HepG2 (cell line): ENCODE results near the gene ACBD5. TPM values are rescaled to one million over a fixed set of nuclear protein-coding genes. Genes with fewer than 3 reads are reported as not detected.

ENCODE experiments used
- ATAC-seq: fragments of 200-7000 bp; cut with Tn5 transposase; 3 replicates; pipeline ENCODE4 v1.9.1; 2020; ENCODE audit warnings: mild to moderate bottlenecking, moderate library complexity
- BruUV-seq: library from RNA; stranded (reverse); fragments of 400-500 nt; replicated peaks from 2 replicates; lab custom pipeline; 2021; lab: Mats Ljungman, UMichigan
- CTCF ChIA-PET: fragments of 300-600 bp; formaldehyde crosslinking; extraction: SDS; loops from one replicate; lab custom pipeline; 2021; ENCODE audit warnings: low total read pairs, inconsistent platforms, low intra/inter-chr PET ratio; lab: Yijun Ruan, JAX
- POLR2A ChIA-PET: fragments of 350-600 bp; sonication (Branson Sonifier 250); formaldehyde crosslinking; loops from one replicate; lab custom pipeline; 2020; ENCODE audit warnings: antibody characterized with exemption, inconsistent platforms; lab: Yijun Ruan, JAX
- DNase-seq: peaks from one replicate; pipeline ENCODE4 v3.0.0-alpha.2; 2015; ENCODE audit warnings: low spot score
- FAIRE-seq: peaks from 3 replicates; lab custom pipeline; 2011; peaks lifted over from hg19 to GRCh38; lab: Jason Lieb, UNC
- H2AFZ ChIP-seq: one replicate; pipeline ENCODE4 v1.6.1; 2011; ENCODE audit warnings: low read length, inconsistent platforms
- H3K27ac ChIP-seq: fragments of 300-600 bp; 3 replicates; pipeline ENCODE4 v1.8.0; 2011; ENCODE audit warnings: mixed run types, mild to moderate bottlenecking, mixed read lengths, low read length, inconsistent platforms; ENCODE audit not compliant: insufficient read depth; ENCODE audit errors: extremely low read length
- H3K27me3 ChIP-seq, 2 experiments: fragments of 200-600 bp in 1 of 2; 2 replicates in 1 of 2; 3 replicates in 1 of 2; pipeline versions ENCODE4 v1.6.0 to v1.8.0; 2011; ENCODE audit warnings: low read length in 2 of 2, mild to moderate bottlenecking in 2 of 2, moderate library complexity in 2 of 2, inconsistent platforms in 1 of 2; ENCODE audit not compliant: insufficient read depth in 2 of 2, control insufficient read depth in 1 of 2
- H3K36me3 ChIP-seq, 2 experiments: fragments of 200-600 bp in 1 of 2; replicated peaks in 1 of 2; 2 replicates in 1 of 2; 3 replicates in 1 of 2; pipeline versions ENCODE4 v1.5.1 to v1.8.0; 2011; ENCODE audit warnings: low read length in 2 of 2, inconsistent platforms in 1 of 2; ENCODE audit not compliant: insufficient read depth in 2 of 2, control insufficient read depth in 1 of 2
- H3K4me1 ChIP-seq: 2 replicates; pipeline ENCODE4 v1.5.1; 2012; ENCODE audit warnings: low read length, inconsistent platforms; ENCODE audit not compliant: insufficient read depth
- H3K4me2 ChIP-seq: 2 replicates; pipeline ENCODE4 v1.6.0; 2011; ENCODE audit warnings: low read depth, low read length, inconsistent platforms
- H3K4me3 ChIP-seq, 3 experiments: fragments of 200-600 bp in 1 of 3; sonication (generic), shearing (Covaris generic) in 1 of 3; replicated peaks in 1 of 3; 2 replicates each; pipeline ENCODE4 v1.5.1; 2011 to 2016; ENCODE audit warnings: low read length in 3 of 3, inconsistent platforms in 2 of 3, low read depth in 2 of 3, mild to moderate bottlenecking in 2 of 3, control low read depth in 1 of 3, mixed read lengths in 1 of 3; ENCODE audit not compliant: insufficient read depth in 1 of 3
- H3K79me2 ChIP-seq: one replicate; pipeline ENCODE4 v1.6.1; 2011; ENCODE audit warnings: low read length, inconsistent platforms; ENCODE audit not compliant: insufficient read depth
- H3K9ac ChIP-seq: 2 replicates; pipeline ENCODE4 v1.6.0; 2011; ENCODE audit warnings: mild to moderate bottlenecking, low read depth, low read length, inconsistent platforms; ENCODE audit not compliant: insufficient read depth
- H3K9me3 ChIP-seq: 2 replicates; pipeline ENCODE4 v1.5.1; 2012; ENCODE audit warnings: mild to moderate bottlenecking, low read length
- H4K20me1 ChIP-seq: 2 replicates; pipeline ENCODE4 v1.6.0; 2011; ENCODE audit warnings: inconsistent platforms, mild to moderate bottlenecking, low read length, moderate library complexity; ENCODE audit not compliant: insufficient read depth
- JUND ChIP-seq: sonication (generic); formaldehyde crosslinking; IDR thresholded peaks from 2 replicates; pipeline ENCODE4 v1.8.0; 2022; ENCODE audit warnings: mild to moderate bottlenecking, missing genetic modification reagents
- ZGPAT ChIP-seq: IDR thresholded peaks from 2 replicates; pipeline ENCODE4 v1.6.1; 2016; ENCODE audit warnings: mild to moderate bottlenecking
- ZNF20 ChIP-seq: sonication (generic); formaldehyde crosslinking; IDR thresholded peaks from 2 replicates; pipeline ENCODE4 v1.4.0; 2020; ENCODE audit warnings: mild to moderate bottlenecking, moderate library complexity, missing genetic modification reagents
- ZNF331 ChIP-seq: sonication (generic); formaldehyde crosslinking; IDR thresholded peaks from 2 replicates; pipeline ENCODE4 v1.4.0; 2020; ENCODE audit warnings: missing genetic modification reagents
- ZNF382 ChIP-seq: sonication (generic); formaldehyde crosslinking; IDR thresholded peaks from 2 replicates; pipeline ENCODE4 v1.5.0; 2020; ENCODE audit warnings: missing genetic modification reagents, mild to moderate bottlenecking, borderline replicate concordance
- ZNF558 ChIP-seq: sonication (generic); formaldehyde crosslinking; IDR thresholded peaks from 2 replicates; pipeline ENCODE4 v1.9.0; 2022; ENCODE audit warnings: mild to moderate bottlenecking, missing genetic modification reagents, borderline replicate concordance
- ZNF616 ChIP-seq: sonication (generic); formaldehyde crosslinking; IDR thresholded peaks from 2 replicates; pipeline ENCODE4 v1.5.0; 2020; ENCODE audit warnings: low read depth, mild to moderate bottlenecking, missing genetic modification reagents
- WGBS: methylation state at CpG from one replicate; pipeline ENCODE4 v1.1.6; 2017; ENCODE audit warnings: low lambda C conversion rate; 5-methylcytosine and 5-hydroxymethylcytosine counted together
- in situ Hi-C: cut with HindIII; loops from 2 replicates; pipeline ENCODE4 v1.10.0; 2017; ENCODE audit warnings: low pct_unique_long_range_greater_than_20kb; ENCODE audit not compliant: extremely low pct_ligation_motif_present
- intact Hi-C: fragments of 100-400 bp; cut with micrococcal nuclease; formaldehyde crosslinking; loops from one replicate; pipeline ENCODE4 v1.10.0; 2022; ENCODE audit not compliant: unreplicated experiment
- polyA plus RNA-seq, 8 experiments: library from polyadenylated mRNA; depleted of rRNA in 3 of 8; stranded (reverse) in 7 of 8; unstranded in 1 of 8; fragments of >200 nt; fragmentation: Illumina TruSeq in 4 of 8; extraction: Trizol in 4 of 8; gene quantifications; 2 replicates each; pipeline versions ENCODE4 v1.2.1 to v1.2.3, GENCODE V29; 2011 to 2016; ENCODE audit warnings: low read depth in 4 of 8, missing spikeins in 1 of 8, mixed read lengths in 1 of 8; ENCODE audit not compliant: insufficient read depth in 1 of 8
- total RNA-seq, 5 experiments: library from RNA; depleted of rRNA; stranded (reverse); fragments of >200 nt; fragmentation: Illumina TruSeq; extraction: Trizol; gene quantifications; 2 replicates each; pipeline ENCODE4 v1.2.3, GENCODE V29; 2016; ENCODE audit warnings: low read depth in 1 of 5

ACBD5 gene
- total and polyA plus RNA-seq, 2 of the 13 experiments (the other 11 are each of a cell fraction or from before 2014, with no cell fraction given) = 10.3 to 14.8 TPM

- TF ChIP-seq ZNF331 (CRISPR knock-in tag) (no peak), ZNF558 (CRISPR knock-in tag) (no peak), ZNF20 (CRISPR knock-in tag) (no peak), ZNF382 (CRISPR knock-in tag) (no peak)
- TF ChIP-seq, all 625 proteins: peak for 0
These were observed 10.6 kb downstream of the ACBD5 start (continued) for GRCh38 chr10:27230022-27230421.

DNA sequence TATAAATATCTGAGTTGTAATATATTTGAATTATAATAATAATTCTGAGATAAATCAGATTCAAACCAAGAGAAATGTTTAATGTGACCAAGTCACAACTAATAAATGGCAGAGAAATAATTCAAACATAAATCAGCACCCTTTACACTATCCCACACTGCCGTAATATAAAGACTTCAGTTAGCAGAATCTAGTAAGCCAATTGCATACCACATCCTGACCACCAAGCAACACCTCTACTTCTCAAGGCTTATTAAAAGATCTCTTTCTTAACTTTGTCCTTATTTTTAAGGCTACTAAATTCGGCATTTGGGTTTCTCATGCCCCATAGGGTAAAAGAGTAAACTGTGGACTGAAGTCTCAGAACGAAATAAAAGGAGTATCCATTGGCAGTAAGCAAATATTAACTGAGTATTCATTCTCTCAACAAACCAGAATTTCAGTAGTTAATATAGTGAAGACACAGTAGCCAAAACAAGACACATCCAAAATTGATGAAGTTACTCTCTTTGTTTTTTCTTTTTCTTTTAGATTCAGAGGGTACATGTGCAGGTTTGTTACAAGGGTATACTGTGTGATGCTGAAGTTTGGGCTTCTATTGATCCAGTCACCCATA lies 14.8 kb downstream of the ACBD5 start:
- CTCF ChIA-PET = no interaction called here
- no TSS peak for BruUV-seq

More for the DNA sequence above, 14.8 kb downstream of the ACBD5 start:
- no peaks in the 10 kb centered on the region for H3K9me3 ChIP-seq
- no peak overlapping the region for H3K27ac ChIP-seq
- H3K9ac ChIP-seq = no peak overlapping the region
- POLR2A ChIA-PET = no interaction called here
- DNase-seq (no peak), FAIRE-seq (no peak), ATAC-seq (no peak)
- no peaks in the 10 kb centered on the region for H3K79me2 ChIP-seq
- in situ Hi-C loops = loop anchor here (10.0 kb wide), 1 partner anchor 129 kb away; no protein-coding TSS in a partner anchor
- no peak overlapping the region for H3K4me3 ChIP-seq
- H3K4me2 ChIP-seq = no peak overlapping the region
- H3K36me3 ChIP-seq = peaks cover 4 to 23% of the 10 kb centered on the region in 2 experiments; a peak in 4 of 5 replicates
- peaks cover 6% of the 10 kb centered on the region; the same call in 1 of the 2 replicates for H3K4me1 ChIP-seq
- H2AFZ ChIP-seq = no peak overlapping the region
- no peak for TF ChIP-seq JUND (CRISPR knock-in tag)
- TF ChIP-seq ZNF616 = no peak
- no peak for TF ChIP-seq ZGPAT
- H4K20me1 ChIP-seq = no peaks in the 10 kb centered on the region
- intact Hi-C loops = no loop called here
- 62% methylated on average over 3 of the region's 3 CpGs for WGBS
- no peaks in the 10 kb centered on the region for H3K27me3 ChIP-seq
